ENCODE results near the gene PPP1R14C.

PPP1R14C gene

DNA sequence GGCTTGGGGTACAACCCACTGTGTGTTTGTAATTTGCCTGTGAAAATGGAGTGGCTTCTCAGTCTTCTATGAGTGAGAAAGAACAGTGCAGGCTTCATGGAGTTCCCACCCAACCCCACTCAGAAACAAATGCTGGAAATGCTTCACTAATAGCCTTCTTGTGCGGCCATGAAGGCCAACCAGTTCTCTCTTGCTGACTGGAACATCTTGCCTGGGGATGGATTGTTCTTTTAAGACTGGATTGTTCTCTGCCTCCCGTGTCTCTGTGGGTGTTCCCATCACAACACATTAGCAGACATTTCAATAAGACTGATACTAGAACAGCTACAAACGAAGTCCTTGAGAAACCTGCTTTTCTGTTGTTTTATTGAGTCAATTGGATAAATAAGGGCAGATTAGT lies 110.6 kb downstream of the PPP1R14C start:
- DNase-seq = no peak

DNA sequence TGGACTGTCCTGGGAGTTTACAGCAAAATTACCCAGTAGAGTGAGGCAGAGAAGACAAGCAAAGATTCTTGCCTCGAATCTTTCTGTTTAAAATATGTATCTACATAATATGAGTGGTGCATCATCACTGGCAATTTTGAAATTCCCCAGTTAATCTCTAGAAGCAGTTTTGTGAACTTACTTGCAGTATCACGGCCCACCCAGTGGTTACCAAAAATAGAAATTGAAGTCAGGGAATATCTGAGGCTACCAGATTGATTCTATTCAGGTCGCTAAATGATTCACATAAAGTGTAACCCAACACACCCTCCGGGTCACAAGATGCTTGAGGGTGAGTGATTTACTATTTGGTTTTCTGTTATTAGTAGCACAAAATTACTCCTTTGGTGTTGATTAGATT lies 111.9 kb downstream of the PPP1R14C start:
- no peak for DNase-seq

DNA sequence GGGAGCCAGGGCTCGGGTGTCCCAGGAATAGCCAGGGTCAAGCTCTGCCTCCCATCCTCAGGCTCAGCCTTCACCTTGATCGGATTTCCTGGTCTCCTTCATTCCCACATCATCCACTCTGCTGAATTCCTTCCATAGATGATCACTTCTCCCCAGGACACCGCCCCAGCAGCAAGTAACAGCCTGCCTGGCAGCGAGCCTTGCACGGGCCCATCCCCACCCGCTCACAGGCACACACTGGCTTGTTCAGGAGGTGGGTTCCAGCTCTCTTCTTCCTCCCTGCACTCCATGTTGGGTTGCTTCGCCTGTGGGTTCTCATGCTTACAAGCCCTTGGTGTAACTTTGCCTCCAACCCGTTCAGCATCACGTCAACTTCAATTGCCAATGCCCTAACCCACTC lies 113.0 kb downstream of the PPP1R14C start:
- DNase-seq = no peak

DNA sequence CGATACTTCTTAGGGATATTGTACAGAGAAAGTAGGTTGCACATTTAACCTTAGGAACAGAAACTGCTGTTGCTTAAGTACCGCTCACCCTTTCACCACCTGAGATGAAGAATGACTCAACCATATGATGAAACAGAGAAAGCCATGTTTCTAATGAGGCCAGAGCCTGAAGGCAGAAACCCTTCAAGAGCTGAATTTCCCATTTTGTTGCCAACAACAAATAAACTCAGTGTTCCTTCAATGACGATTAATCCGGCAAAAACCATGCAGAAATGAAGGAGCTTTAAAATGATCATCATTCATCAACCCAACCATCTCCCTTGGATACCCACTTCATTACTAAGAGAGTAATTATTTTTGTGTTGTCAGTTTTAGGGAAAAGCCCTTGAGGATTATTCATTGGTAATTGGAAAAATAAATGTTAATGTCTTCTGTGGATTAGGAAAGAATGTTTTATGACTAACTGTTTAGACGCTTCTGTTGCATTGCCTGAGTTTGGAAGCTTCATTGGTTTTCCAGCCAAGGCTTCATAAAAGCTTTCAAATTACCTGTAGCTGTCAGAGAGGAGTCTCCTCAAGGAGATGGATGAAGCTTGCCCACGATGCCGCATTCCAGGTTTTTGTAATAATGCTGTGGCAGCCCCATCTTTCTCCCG lies 113.9 kb downstream of the PPP1R14C start:
- peak; percentile 66 for DNase-seq

DNA sequence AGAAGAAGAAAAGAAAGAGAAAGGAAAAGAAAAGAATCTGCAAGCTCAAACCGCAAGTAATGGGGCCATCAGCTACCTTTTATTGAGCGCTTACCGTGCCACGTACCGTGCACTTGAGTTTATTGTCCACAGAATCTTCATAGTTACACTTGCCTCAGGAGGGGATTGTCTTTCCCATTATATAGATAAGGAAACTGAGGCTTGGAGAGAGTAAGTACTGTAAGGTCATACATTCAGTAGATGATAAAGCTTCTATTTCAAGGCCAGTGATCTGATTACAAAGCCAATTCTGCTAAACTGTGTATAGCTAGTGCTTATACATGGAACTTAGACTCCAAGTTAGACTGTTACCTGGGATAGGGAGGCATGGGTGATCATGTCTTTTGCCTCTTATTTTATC lies 115.5 kb downstream of the PPP1R14C start:
- no peak for DNase-seq

DNA sequence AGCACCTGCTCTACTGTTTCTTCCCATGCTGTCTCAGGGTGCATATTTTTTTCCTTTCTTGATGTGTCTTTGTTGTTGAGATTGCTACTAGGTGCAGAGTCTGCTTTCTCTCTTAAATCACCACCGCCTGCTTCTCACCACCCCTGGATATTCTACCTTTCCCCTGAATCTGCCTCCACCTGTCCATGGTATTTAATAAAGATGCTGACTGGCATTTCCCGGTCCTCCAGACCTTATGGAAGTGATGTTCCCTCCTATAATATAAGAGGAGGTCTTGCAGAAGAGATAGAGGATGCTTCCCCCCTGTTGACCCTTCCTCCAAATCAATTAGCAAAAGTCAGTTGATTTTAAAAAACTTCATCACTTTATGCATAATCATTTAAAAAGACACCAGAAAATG lies 118.1 kb downstream of the PPP1R14C start:
- DNase-seq = no peak

DNA sequence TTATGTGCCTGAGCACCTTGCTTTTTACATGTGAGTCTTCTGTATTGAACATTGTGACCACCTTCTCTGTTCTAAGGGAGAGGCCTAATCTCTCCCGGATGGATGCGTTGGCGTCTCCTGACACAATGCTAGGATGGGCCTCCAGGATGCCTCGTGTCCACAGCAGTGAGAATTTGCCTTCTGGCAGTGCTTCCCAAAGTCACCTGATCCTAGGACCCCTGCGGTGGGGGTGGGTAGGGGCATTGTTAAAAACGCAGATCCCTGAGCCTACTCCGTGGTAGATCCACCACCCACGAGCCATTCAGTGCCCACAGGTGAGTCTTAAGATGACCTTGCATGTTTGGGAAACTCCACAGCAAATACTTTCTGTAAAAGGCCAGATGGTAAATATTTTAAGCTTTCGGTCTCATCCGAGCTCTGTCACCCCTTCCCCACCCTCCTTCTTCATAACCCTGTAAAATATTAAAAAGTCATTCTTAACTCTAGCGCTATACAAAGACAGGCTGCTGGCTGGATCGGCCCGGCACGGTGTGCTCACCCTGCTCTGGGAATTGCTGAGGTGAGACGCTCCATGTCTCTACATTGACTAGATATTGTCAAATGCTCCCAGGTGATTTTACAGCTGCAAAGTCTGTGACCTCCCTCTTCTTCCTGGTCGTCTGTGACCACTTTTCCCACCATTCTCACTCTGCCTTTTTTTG lies 119.3 kb downstream of the PPP1R14C start:
- DNase-seq = no peak

DNA sequence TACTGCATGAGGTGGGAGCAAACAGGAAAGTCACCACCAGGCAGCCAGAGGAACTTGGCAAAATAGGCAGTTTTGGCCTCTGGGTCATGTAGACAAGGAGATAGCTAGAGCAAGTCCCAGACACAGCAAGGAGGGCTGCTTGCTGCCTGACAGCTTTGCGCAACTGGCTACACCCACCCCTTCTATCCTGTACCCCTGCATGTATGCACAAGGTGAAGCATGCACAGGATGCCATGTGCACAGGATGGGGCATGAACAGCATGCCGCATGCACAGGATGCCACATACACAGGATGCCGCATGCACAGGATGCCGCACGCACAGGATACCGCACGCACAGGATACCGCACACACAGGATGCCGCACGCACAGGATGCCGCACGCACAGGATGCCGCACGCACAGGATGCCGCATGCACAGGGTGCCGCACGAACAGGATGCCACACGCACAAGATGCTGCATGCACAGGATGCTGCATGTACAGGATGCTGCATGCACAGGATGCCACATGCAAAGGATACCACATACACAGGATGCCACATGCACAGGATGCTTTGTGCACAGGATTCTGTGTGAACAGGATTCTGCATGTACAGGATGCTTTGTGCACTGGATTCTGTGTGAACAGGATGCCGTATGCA lies 121.0 kb downstream of the PPP1R14C start:
- no peak for DNase-seq

DNA sequence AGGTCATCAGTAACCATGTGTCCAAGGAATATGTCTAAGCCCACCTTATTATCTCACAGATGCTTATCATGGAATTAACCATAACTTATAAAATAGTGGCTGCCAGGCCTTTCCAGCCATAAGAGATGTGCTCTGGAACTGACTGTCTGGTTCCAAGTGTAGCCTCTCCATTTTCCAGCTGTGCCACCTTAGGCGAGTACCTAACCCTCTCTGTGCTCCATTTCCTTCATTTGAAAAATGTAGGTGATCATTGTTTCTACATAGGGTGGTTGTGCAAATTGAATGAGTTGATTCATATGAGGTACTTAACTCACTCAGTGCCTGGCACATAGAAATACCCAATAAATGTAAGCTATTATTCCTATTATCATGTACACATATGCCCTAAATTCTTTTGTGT lies 123.5 kb downstream of the PPP1R14C start:
- no peak for DNase-seq

DNA sequence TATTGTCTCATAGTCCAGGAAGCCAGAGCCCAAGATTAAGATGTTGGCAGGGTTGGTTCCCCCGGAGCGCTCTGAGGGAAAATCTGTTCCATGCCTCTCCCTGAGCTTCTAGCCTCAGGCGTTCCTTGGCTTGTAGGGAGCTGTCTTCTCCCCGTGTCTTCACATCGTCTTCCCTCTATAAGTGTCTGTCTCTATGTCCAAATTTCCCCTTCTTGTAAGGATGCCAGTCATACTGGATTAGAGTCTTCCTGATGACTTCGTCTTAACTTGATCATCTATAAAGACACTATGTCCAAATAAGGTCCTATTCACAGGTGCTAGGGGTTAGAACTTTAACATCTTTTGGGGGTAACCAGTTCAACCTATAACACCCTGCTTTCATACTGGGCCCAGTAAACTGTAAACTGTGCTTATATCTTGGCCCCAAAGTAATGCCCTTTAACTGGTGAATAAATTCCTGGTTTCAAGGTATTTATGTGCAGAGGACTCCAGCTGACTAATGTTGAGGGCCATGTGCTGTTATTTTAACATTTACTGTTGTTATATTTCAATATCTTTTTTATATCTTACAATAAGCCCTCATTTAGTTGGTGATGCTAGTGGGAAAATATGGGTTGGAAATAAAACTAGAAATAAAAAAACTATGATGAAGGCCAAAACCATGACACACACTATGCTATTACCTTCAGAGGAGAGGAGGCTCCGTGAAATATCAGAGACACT lies 124.3 kb downstream of the PPP1R14C start:
- no peak for DNase-seq

DNA sequence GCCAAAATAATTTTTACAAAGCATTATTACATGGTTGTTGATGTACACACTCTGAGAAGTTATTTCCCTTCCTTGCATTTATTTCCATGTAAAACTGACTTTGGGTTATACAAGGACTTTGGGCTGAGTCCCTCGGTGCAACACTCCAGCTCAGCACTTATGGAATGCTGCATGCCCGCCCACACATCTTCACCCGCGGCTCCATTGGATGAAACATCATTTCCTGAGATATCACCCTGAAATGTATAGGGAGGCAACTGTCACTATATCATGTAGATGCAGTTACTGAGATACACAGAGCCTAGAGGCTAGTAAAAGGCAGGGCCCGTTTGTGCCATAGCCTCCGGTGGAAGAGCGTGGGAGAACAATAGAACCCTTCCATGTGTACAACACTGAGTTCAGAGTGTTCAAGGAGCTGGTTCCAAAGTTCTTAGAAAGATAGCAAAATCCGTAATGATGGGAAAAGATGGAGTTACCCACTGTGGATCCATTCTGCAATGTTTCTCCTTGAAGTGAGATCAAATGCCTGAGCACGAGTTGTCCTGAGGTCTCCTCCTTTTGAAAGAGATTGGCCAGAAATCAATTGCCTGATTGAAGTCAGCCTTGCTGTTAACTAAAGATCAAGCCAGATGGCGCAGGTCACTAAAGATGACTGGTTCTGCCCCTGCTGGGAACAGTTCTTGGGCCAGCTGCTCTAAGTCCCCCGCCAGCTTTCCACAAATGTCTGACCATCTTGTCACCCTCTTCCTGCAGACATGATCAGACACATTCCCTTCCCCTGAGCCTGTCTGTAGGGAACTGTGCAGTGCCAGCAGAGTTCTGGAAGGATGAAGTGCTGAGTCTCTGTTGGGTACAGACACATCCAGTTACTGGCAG lies 125.1 kb downstream of the PPP1R14C start:
- no peak for DNase-seq

DNA sequence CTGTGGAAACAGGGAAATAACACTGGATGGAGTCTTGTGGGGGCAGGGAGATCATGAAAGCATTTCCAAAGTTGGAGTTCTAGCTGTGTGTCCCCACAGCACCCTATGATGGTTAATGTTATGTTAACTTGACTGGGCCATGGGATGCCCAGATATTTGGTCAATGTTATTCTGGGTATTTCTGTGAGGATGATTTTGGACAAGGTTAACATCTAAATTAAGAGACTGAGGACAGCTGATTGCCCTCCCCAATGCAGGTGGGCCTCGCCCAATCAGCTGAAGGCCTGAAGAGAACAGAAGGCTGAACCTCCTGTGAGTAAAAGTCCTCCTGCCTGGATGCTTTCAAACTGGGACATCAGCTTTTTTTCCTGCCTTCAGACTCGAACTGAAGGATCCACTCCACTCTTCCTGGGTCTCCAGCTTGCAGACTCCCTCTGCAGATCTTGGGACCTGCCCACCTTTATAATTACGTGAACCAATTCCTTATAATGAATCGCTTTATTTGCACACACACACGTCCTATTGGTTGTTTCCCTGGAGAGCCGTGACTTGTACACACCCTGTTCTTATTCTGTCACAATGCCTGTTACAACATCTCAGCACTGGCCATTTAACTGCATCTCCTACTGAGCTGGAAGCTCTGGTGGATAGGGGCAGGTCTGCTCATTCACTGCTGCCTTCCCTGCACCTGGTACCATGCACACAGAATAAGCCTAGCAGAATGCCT lies 126.4 kb downstream of the PPP1R14C start:
- no peak for DNase-seq

DNA sequence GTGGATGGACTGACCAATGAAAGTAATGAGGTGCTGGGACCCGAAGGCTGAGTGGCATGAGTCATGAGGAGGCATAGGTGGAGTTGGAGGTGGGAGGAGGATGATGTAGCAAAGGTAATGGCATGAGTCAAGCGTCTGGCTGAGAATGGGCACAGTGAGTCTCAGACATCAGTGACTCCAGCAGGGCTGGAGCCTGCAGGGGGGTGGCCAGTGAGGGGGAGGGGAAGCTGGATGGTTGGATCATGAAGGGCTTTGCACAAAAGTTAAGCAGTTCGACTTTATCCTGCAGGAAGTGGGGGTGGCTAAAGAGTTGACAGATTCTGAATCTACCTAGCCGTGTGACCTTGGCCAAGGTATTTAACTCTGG lies 127.0 kb downstream of the PPP1R14C start:
- DNase-seq = no peak

DNA sequence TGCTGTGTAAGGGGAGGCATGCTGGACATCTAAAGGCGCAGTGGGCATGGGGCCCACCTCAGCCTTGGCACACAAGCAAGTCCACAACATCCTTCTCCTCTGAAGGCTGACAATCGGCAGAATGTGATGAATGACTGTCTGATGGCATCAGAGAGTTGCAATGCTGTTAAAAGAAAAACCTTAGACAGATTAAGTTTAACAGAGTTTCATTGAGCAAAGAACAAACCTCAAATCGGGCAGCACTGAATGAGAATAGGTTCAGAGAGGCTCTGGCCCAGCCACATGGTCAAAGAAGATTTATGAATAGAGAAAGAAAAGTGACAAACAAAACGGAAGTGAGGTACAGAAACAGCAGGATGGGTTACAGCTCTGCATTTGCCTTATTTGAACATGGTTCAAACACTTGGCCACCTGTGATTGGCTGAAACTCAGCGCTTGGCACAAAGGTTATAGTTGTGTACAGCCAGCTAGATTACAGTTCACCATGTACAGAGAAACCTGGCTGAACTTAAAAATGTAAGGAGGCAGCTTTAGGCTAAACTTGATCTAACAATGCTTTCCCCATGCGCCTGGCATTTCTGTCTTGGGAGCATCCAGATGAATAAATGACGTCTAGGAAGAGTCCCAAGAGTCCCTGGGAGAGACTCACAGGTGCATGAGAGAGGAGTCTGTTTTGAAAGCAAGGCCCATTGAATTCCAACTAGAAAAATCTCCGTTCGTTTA lies 127.6 kb downstream of the PPP1R14C start:
- DNase-seq = no peak

DNA sequence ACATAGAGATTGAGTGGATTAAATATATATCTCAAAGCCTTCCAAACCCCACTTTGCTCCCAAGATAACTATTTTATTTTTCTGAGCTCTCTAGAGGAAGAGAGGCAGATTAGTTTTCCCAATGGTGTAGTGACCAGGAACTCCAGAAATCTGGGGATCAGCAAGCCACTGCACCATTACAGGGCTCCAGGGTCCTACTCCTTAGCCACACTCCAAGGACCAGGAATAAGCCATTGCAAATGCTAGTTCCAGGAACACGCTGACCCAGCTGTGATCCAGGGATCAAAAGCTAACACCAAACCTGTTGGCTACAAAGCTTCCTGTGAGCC lies 128.3 kb downstream of the PPP1R14C start:
- DNase-seq = no peak

DNA sequence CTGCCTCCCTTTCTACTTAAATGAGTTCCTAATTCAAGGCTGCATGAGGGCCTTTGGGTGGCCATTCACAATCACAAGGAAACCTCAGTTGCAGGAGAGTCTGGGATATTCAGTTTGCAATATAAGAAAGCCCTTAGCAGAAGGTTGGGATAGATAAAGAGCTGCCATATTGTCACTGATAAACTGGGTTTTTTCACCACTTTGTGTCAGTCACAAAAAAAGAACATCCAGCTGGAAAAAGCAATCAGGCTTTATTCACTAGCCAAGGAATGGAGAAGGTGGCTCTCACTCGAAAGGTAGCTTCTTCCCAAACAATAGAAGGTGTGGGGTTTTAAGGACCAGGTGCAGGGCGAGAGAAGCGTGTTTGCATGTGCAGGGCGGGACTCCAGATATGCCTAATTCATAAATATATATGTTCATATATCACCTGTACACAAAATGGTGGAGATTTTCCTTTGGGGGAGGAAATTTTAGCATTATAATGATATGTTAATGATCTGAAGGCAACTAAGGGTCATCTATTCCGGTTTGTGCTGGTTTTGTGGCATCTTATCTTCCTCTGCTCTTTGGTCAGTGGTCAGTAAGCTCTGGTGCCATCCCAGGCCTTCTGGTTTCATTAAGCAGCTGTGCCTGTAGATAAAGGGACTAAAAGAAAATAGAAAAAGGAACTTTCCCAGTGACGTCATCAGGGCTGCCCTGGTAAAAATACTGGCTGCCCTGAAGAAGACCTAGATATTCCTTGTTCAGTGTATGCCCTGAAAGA lies 128.8 kb downstream of the PPP1R14C start:
- no peak for DNase-seq

DNA sequence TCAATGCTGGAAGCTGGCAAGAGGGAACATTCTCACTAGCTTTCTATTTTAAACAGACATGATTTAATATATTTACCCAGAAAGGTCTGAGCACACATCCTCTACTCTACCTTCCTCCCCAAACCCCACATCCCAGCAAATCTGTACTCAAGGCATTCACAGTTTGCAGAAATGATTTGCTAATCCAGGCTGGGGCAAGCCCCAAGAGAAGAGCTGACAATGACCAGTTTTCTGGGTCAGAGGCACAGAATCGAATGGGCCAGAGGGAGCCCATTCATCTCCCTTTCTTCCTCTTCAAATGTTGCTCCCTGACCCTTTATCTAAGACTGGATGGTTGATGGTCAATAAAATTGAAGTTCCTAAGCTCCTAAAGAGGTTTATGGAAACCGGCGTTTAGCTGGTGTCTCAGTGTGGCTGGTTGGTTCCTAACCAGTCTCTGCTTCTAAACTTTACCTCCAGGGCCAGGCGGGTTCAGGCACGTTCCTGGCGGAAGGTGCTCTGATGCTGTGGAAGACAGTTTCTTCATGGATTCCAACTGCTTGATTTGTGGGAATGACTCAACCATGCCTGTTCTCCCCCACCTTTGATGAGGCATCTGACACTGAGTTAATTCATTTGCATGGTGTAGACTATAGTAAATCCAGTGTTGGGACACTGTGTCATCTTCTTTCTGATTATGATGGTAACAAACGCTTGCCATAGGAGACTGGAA lies 129.6 kb downstream of the PPP1R14C start:
- DNase-seq = no peak

DNA sequence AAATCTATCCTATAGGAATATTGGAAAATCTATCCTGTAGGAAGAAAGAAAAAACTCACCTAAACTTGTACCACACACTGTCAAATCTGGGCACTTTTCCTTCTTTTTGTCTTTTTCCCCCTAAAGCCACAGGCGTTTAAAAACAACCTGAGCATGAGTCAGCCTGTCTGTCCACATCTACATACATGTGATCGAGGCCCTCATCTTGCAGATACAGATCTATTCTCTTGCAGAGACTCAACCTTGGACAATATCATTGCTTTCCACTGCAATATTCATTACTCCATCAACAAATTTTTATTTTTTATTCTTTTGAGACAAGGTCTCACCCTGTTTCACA lies 130.1 kb downstream of the PPP1R14C start:
- DNase-seq = no peak

DNA sequence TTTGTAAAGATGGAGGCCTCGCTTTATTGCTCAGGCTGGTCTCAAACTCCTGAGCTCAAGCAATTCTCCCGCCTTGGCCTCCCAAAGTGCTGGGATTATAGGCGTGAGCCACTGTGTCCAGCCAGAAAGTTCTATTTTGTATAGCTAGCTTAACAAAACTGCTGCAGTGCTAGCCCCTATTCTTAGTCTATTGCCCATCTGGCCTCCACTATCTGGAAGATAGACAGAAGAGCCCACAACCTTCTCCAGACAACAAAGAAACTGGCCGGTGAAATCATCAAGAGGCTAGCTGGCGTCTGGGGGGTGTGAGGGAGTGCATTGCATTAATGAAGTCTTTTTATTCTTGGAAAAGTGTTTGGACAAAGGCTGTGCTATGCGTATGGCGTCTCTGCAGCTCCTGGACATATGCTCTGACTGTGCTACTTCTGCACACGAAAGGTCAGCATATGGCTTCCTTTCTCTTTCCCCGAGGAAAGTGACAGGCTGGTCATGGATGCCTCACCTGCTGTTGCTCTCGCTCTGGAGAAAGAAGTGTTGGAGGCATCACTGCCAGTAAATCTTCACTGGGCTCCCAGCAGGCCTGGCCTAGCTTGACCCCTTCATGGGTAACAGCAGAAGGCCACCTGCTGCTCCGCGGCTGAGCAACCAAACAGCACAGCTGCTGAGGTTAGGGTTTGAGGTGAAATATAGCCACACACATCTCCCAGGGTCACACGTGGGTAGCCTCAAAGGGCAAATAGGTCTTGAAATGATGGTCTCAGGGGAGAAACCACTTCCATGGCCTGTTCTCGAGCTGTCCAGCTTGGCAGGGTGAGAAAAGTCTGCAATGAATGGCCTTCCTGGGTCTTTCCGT lies 130.8 kb downstream of the PPP1R14C start:
- no peak for DNase-seq
